Dendritic cell treated with granulocyte-macrophage colony-stimulating factor and Interleukin-4, amounts not matched to agents 40 ng/mL and 50 ng/mL, for 4 days (primary cell): ENCODE data around the gene FLNC.

Source experiments
- H3K27ac Mint-ChIP-seq: one replicate; pipeline ENCODE4 v1.8.0; 2022; ENCODE audit warnings: mild to moderate bottlenecking, mixed read lengths
- H3K27me3 Mint-ChIP-seq: one replicate; pipeline ENCODE4 v1.8.0; 2022; ENCODE audit warnings: mild to moderate bottlenecking, mixed read lengths
- H3K36me3 Mint-ChIP-seq: one replicate; pipeline ENCODE4 v1.8.0; 2022; ENCODE audit warnings: low read depth, mixed read lengths
- H3K4me1 Mint-ChIP-seq: one replicate; pipeline ENCODE4 v1.8.0; 2022; ENCODE audit warnings: low read depth, mixed read lengths
- H3K4me3 Mint-ChIP-seq: one replicate; pipeline ENCODE4 v1.8.0; 2022; ENCODE audit warnings: mild to moderate bottlenecking, moderate library complexity, mixed read lengths
- H3K9me3 Mint-ChIP-seq: one replicate; pipeline ENCODE4 v1.8.0; 2022; ENCODE audit warnings: mixed read lengths
- intact Hi-C: fragments of 100-400 bp; cut with micrococcal nuclease; formaldehyde crosslinking; loops from one replicate; pipeline ENCODE4 v1.15.0; 2022

FLNC gene, protein sequence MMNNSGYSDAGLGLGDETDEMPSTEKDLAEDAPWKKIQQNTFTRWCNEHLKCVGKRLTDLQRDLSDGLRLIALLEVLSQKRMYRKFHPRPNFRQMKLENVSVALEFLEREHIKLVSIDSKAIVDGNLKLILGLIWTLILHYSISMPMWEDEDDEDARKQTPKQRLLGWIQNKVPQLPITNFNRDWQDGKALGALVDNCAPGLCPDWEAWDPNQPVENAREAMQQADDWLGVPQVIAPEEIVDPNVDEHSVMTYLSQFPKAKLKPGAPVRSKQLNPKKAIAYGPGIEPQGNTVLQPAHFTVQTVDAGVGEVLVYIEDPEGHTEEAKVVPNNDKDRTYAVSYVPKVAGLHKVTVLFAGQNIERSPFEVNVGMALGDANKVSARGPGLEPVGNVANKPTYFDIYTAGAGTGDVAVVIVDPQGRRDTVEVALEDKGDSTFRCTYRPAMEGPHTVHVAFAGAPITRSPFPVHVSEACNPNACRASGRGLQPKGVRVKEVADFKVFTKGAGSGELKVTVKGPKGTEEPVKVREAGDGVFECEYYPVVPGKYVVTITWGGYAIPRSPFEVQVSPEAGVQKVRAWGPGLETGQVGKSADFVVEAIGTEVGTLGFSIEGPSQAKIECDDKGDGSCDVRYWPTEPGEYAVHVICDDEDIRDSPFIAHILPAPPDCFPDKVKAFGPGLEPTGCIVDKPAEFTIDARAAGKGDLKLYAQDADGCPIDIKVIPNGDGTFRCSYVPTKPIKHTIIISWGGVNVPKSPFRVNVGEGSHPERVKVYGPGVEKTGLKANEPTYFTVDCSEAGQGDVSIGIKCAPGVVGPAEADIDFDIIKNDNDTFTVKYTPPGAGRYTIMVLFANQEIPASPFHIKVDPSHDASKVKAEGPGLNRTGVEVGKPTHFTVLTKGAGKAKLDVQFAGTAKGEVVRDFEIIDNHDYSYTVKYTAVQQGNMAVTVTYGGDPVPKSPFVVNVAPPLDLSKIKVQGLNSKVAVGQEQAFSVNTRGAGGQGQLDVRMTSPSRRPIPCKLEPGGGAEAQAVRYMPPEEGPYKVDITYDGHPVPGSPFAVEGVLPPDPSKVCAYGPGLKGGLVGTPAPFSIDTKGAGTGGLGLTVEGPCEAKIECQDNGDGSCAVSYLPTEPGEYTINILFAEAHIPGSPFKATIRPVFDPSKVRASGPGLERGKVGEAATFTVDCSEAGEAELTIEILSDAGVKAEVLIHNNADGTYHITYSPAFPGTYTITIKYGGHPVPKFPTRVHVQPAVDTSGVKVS (N-terminal part only)

GRCh38 chr7:128830231-128831177, at the start of gene FLNC:
FLNC (plus strand) TSS chr7:128830406; CDS start chr7:128830638, 232 bp downstream.
- peak within 1 kb of the TSS; percentile 64 for H3K4me3 Mint-ChIP-seq
- H3K36me3 Mint-ChIP-seq = no peaks in the 10 kb centered on the region
- H3K27ac Mint-ChIP-seq = no peak within 1 kb of the TSS
- intact Hi-C loops = no loop called here
- H3K27me3 Mint-ChIP-seq = peaks cover 89% of the 10 kb centered on the region
- H3K9me3 Mint-ChIP-seq = no peaks in the 10 kb centered on the region
- peaks cover 42% of the 10 kb centered on the region for H3K4me1 Mint-ChIP-seq

- Mint-ChIP-seq H3K27me3 (peaks cover 18% of the 10 kb centered on the region), H3K36me3 (no peaks in the 10 kb centered on the region), H3K27ac (no peak overlapping the region), H3K9me3 (peaks cover 13% of the 10 kb centered on the region), H3K4me1 (peaks cover 8% of the 10 kb centered on the region), H3K4me3 (no peak overlapping the region)
- intact Hi-C loops = no loop called here
Measured at GRCh38 chr7:128781126-128781525, 49.1 kb upstream of the FLNC start.

GRCh38 chr7:128781851-128782250, 48.4 kb upstream of the FLNC start:
- intact Hi-C loops = no loop called here
- Mint-ChIP-seq H3K36me3 (no peaks in the 10 kb centered on the region), H3K27me3 (peaks cover 15% of the 10 kb centered on the region), H3K4me1 (peaks cover 10% of the 10 kb centered on the region), H3K4me3 (no peak overlapping the region), H3K9me3 (peaks cover 13% of the 10 kb centered on the region), H3K27ac (no peak overlapping the region)

GRCh38 chr7:128783143-128783861, 46.9 kb upstream of the FLNC start:
- no peaks in the 10 kb centered on the region for H3K9me3 Mint-ChIP-seq
- H3K4me1 Mint-ChIP-seq = peaks cover 10% of the 10 kb centered on the region
- H3K27me3 Mint-ChIP-seq = peaks cover 14% of the 10 kb centered on the region
- H3K4me3 Mint-ChIP-seq = no peak overlapping the region
- H3K36me3 Mint-ChIP-seq = no peaks in the 10 kb centered on the region
- intact Hi-C loops = no loop called here
- no peak overlapping the region for H3K27ac Mint-ChIP-seq

- Mint-ChIP-seq H3K4me1 (peaks cover 14% of the 10 kb centered on the region), H3K4me3 (no peak overlapping the region), H3K27ac (peak overlapping the region; percentile 14), H3K9me3 (no peaks in the 10 kb centered on the region), H3K27me3 (peaks cover 36% of the 10 kb centered on the region), H3K36me3 (no peaks in the 10 kb centered on the region)
- intact Hi-C loops = no loop called here
Measured at GRCh38 chr7:128785738-128786137, 44.5 kb upstream of the FLNC start.

GRCh38 chr7:128788446-128789412, 41.5 kb upstream of the FLNC start:
- no peaks in the 10 kb centered on the region for H3K36me3 Mint-ChIP-seq
- H3K9me3 Mint-ChIP-seq = no peaks in the 10 kb centered on the region
- peaks cover 48% of the 10 kb centered on the region for H3K27me3 Mint-ChIP-seq
- no peak overlapping the region for H3K4me3 Mint-ChIP-seq
- intact Hi-C loops = no loop called here
- peaks cover 29% of the 10 kb centered on the region for H3K4me1 Mint-ChIP-seq
- H3K27ac Mint-ChIP-seq = no peak overlapping the region

GRCh38 chr7:128790315-128791041, 39.7 kb upstream of the FLNC start:
- Mint-ChIP-seq H3K4me3 (peak overlapping the region; percentile 79), H3K27ac (no peak overlapping the region), H3K27me3 (peaks cover 58% of the 10 kb centered on the region), H3K36me3 (no peaks in the 10 kb centered on the region), H3K9me3 (no peaks in the 10 kb centered on the region), H3K4me1 (peaks cover 27% of the 10 kb centered on the region)
- intact Hi-C loops = loop anchor here (10.0 kb wide), 1 partner anchor 74 kb away; the partner anchor contains the start of gene ATP6V1F

DNA sequence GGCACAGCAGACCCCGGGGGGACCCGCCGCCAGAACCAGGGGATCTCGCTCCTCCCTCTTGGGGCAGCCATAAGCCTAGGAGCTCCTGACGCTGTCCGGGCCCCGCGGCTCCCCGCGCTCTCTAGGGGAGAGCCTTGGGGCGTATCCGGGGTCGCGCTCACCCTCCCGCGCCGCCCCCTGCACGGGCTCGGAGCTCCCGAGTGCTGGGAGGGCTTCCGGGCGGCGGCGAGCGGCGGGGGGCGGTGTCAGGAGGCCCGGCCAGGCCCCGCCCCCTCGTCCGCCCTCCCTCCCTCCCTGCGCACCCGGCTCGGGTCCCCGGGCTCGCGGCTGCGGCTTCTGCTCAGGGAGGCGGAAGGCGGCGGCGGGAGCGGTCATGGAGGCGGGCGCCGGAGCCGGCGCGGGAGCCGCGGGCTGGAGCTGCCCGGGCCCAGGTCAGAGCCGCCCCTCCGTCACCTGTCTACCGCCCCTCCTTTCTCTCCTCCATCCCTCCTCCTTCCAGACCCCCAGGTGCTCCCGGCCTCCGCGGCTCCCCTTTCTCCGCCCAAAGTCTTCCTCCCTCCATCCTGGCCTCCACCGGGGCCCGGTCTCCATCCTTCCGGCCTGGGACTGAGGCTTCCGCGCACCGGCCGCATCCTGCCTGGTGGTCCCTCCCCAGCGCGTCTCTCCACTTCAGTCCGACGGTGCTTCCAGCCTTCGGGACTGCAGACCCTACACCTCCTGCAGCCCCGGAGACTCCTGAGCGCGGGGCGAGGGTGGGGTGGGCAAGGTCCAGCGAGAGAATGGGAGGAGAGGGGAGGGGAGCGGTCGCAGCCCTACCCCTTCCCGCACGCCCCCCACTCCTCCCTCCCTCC, 38.9 kb upstream of the FLNC start, which contains the start of gene CCDC136:
Gene CCDC136, plus strand, starts transcription at position 848 of the 851 bp plus-strand sequence. CDS start 444 bp downstream, outside the sequence.
- Mint-ChIP-seq H3K9me3 (no peaks in the 10 kb centered on the region), H3K36me3 (no peaks in the 10 kb centered on the region), H3K27me3 (peaks cover 55% of the 10 kb centered on the region), H3K4me3 (peak within 1 kb of the TSS; percentile 79), H3K4me1 (peaks cover 19% of the 10 kb centered on the region), H3K27ac (peak within 1 kb of the TSS; percentile 33)
- intact Hi-C loops = loop anchor here (10.0 kb wide), 1 partner anchor 73 kb away; the partner anchor contains the start of gene ATP6V1F

- Mint-ChIP-seq H3K27me3 (peaks cover 53% of the 10 kb centered on the region), H3K27ac (peak overlapping the region; percentile 13), H3K36me3 (no peaks in the 10 kb centered on the region), H3K4me1 (peaks cover 19% of the 10 kb centered on the region), H3K9me3 (no peaks in the 10 kb centered on the region), H3K4me3 (peak overlapping the region; percentile 79)
- intact Hi-C loops = loop anchor here (10.0 kb wide), 1 partner anchor 73 kb away; the partner anchor contains the start of gene ATP6V1F
Measured at GRCh38 chr7:128791972-128792327, 38.3 kb upstream of the FLNC start.

GRCh38 chr7:128792471-128793180, 37.6 kb upstream of the FLNC start:
- no peaks in the 10 kb centered on the region for H3K36me3 Mint-ChIP-seq
- H3K9me3 Mint-ChIP-seq = no peaks in the 10 kb centered on the region
- peak overlapping the region; percentile 33 for H3K27ac Mint-ChIP-seq
- peaks cover 50% of the 10 kb centered on the region for H3K27me3 Mint-ChIP-seq
- H3K4me1 Mint-ChIP-seq = peaks cover 19% of the 10 kb centered on the region
- H3K4me3 Mint-ChIP-seq = peak overlapping the region; percentile 27
- intact Hi-C loops = loop anchor here (10.0 kb wide), 1 partner anchor 72 kb away; the partner anchor contains the start of gene ATP6V1F
